Astrocyte (in vitro differentiated cells and primary cell): ENCODE data around the gene XPC. TPM values are rescaled to one million over a fixed set of nuclear protein-coding genes. Genes with fewer than 3 reads are reported as not detected.

ENCODE experiments used
- DNase-seq: peaks from one replicate; pipeline ENCODE4 v3.0.0-alpha.2; 2010; ENCODE audit warnings: low read depth
- FAIRE-seq: peaks from 2 replicates; lab custom pipeline; 2011; peaks lifted over from hg19 to GRCh38; lab: Jason Lieb, UNC
- H2AFZ ChIP-seq: 2 replicates; pipeline ENCODE4 v1.6.0; 2012; ENCODE audit warnings: low read depth, low read length, inconsistent platforms
- H3K27ac ChIP-seq: 2 replicates; pipeline ENCODE4 v1.5.1; 2011; ENCODE audit warnings: low read depth, low read length, inconsistent platforms
- H3K27me3 ChIP-seq: 2 replicates; pipeline ENCODE4 v1.6.0; 2011; ENCODE audit warnings: low read length, inconsistent platforms; ENCODE audit not compliant: insufficient read depth
- H3K36me3 ChIP-seq: 2 replicates; pipeline ENCODE4 v1.5.1; 2011; ENCODE audit warnings: low read length, inconsistent platforms; ENCODE audit not compliant: insufficient read depth
- H3K4me1 ChIP-seq: 2 replicates; pipeline ENCODE4 v1.5.1; 2011; ENCODE audit warnings: low read length, inconsistent platforms; ENCODE audit not compliant: insufficient read depth
- H3K4me2 ChIP-seq: 2 replicates; pipeline ENCODE4 v1.6.0; 2012; ENCODE audit warnings: low read length, inconsistent platforms
- H3K4me3 ChIP-seq: 2 replicates; pipeline ENCODE4 v1.5.1; 2011; ENCODE audit warnings: low read depth, mild to moderate bottlenecking, low read length, inconsistent platforms; ENCODE audit not compliant: insufficient read depth
- H3K79me2 ChIP-seq: 2 replicates; pipeline ENCODE4 v1.6.0; 2012; ENCODE audit warnings: mild to moderate bottlenecking, low read length, inconsistent platforms; ENCODE audit not compliant: insufficient read depth
- H3K9ac ChIP-seq: 2 replicates; pipeline ENCODE4 v1.6.0; 2012; ENCODE audit warnings: mild to moderate bottlenecking, low read length, inconsistent platforms
- H3K9me3 ChIP-seq: 2 replicates; pipeline ENCODE4 v1.5.1; 2012; ENCODE audit warnings: low read depth, mild to moderate bottlenecking, low read length, inconsistent platforms; ENCODE audit not compliant: insufficient read depth
- H4K20me1 ChIP-seq: 2 replicates; pipeline ENCODE4 v1.6.0; 2012; ENCODE audit warnings: low read length, inconsistent platforms; ENCODE audit not compliant: insufficient read depth
- H3K27ac Mint-ChIP-seq: one replicate; pipeline ENCODE4 v1.8.0; 2021; ENCODE audit warnings: mild to moderate bottlenecking, mixed read lengths; ENCODE audit not compliant: unreplicated experiment
- H3K27me3 Mint-ChIP-seq: one replicate; pipeline ENCODE4 v1.8.0; 2021; ENCODE audit warnings: low read depth, mixed read lengths; ENCODE audit not compliant: unreplicated experiment
- H3K36me3 Mint-ChIP-seq: one replicate; pipeline ENCODE4 v1.8.0; 2021; ENCODE audit warnings: low read depth, mixed read lengths; ENCODE audit not compliant: unreplicated experiment
- H3K4me1 Mint-ChIP-seq: one replicate; pipeline ENCODE4 v1.8.0; 2021; ENCODE audit warnings: low read depth, mixed read lengths; ENCODE audit not compliant: unreplicated experiment
- H3K4me3 Mint-ChIP-seq: one replicate; pipeline ENCODE4 v1.8.0; 2021; ENCODE audit warnings: mild to moderate bottlenecking, moderate library complexity, mixed read lengths; ENCODE audit not compliant: unreplicated experiment
- H3K9me3 Mint-ChIP-seq: one replicate; pipeline ENCODE4 v1.8.0; 2021; ENCODE audit warnings: mild to moderate bottlenecking, mixed read lengths; ENCODE audit not compliant: unreplicated experiment
- EZH2 ChIP-seq: IDR thresholded peaks from 2 replicates; pipeline ENCODE4 v1.6.1; 2012; ENCODE audit warnings: mild to moderate bottlenecking, low read length, inconsistent platforms; ENCODE audit not compliant: insufficient read depth
- total RNA-seq: library from RNA; stranded (reverse); gene quantifications from 2 replicates; pipeline ENCODE4 v1.2.1, GENCODE V29; 2021
- TF ChIP-seq, protein P1 (sequence below): IDR thresholded peaks from 2 replicates; pipeline ENCODE4 v1.5.1; 2011; ENCODE audit warnings: low read depth, mild to moderate bottlenecking, inconsistent platforms, low read length, moderate library complexity; ENCODE audit not compliant: insufficient read depth

The XPC gene
- total RNA-seq, 1 donor from 2014 or later = 33.6 TPM

DNA sequence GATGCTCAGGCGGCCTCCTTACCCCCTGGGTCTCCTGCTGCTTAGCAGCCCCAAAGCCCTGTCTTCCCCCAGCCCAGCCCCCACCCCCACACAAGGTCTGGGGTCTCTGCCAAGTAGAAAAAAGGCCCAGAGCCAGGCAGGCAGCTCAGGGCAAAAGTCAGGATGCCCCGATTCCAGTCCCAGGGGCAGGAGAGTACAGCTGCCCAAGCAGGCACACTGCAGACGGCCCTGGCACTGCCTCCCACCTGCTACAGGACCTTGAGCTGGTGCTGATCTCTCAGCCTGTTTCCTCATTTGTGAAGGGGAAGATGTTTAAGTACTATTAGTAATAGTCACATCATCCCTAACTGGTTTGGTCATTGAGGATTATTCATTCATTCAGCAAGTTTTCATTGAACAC, 41.0 kb downstream of the XPC start:
- peaks cover 41% of the 10 kb centered on the region for H3K36me3 ChIP-seq
- H3K27ac ChIP-seq = no peak overlapping the region

DNA sequence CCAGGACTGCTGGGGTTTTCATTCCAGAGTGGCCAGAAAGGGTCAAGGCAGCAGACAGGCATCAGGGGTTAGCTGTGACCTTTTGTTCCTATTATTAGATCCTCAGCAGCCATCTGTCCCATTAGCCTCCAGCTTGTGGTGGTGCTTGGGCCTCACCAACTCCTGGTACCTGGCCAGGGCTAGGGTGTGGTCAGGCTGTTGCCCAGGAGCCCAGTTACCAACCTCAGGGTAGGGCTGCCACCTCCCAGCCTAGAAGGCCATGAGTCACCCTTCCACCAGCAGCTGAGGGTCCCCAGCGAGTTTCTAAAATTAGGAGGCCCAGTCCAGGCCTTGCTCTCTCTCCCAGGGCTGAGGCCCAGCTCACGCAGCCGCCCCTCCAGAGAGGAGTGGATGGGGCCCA, 41.4 kb downstream of the XPC start:
- Histone ChIP-seq H3K9me3 (no peaks in the 10 kb centered on the region), H3K27me3 (no peaks in the 10 kb centered on the region), H4K20me1 (peaks cover 10% of the 10 kb centered on the region), H3K9ac (no peak overlapping the region), H3K4me3 (no peak overlapping the region), H3K4me1 (no peaks in the 10 kb centered on the region), H3K36me3 (peaks cover 36% of the 10 kb centered on the region), H3K4me2 (no peak overlapping the region), H3K79me2 (no peaks in the 10 kb centered on the region), H2AFZ (no peak overlapping the region), H3K27ac (no peak overlapping the region)
- peaks cover 37% of the 10 kb centered on the region for H3K36me3 Mint-ChIP-seq
- FAIRE-seq = no peak
- DNase-seq = no peak
- TF ChIP-seq EZH2 = no peak
- TF ChIP-seq, protein P1, sequence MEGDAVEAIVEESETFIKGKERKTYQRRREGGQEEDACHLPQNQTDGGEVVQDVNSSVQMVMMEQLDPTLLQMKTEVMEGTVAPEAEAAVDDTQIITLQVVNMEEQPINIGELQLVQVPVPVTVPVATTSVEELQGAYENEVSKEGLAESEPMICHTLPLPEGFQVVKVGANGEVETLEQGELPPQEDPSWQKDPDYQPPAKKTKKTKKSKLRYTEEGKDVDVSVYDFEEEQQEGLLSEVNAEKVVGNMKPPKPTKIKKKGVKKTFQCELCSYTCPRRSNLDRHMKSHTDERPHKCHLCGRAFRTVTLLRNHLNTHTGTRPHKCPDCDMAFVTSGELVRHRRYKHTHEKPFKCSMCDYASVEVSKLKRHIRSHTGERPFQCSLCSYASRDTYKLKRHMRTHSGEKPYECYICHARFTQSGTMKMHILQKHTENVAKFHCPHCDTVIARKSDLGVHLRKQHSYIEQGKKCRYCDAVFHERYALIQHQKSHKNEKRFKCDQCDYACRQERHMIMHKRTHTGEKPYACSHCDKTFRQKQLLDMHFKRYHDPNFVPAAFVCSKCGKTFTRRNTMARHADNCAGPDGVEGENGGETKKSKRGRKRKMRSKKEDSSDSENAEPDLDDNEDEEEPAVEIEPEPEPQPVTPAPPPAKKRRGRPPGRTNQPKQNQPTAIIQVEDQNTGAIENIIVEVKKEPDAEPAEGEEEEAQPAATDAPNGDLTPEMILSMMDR = no peak
- H3K4me1 Mint-ChIP-seq = peaks cover 6% of the 10 kb centered on the region
- no peaks in the 10 kb centered on the region for H3K27me3 Mint-ChIP-seq
- H3K27ac Mint-ChIP-seq = no peak overlapping the region
- H3K4me3 Mint-ChIP-seq = no peak overlapping the region
- H3K9me3 Mint-ChIP-seq = no peaks in the 10 kb centered on the region

More for the DNA sequence above, 41.0 kb downstream of the XPC start:
- FAIRE-seq (no peak), DNase-seq (no peak)
- H3K4me3 ChIP-seq = no peak overlapping the region
- H3K4me3 Mint-ChIP-seq = no peak overlapping the region
- no peak overlapping the region for H3K9ac ChIP-seq
- no peak overlapping the region for H2AFZ ChIP-seq
- no peak for TF ChIP-seq EZH2
- TF ChIP-seq, protein P1 = no peak
- H3K27ac Mint-ChIP-seq = no peak overlapping the region
- no peaks in the 10 kb centered on the region for H3K27me3 Mint-ChIP-seq
- H3K9me3 ChIP-seq = no peaks in the 10 kb centered on the region
- H3K79me2 ChIP-seq = no peaks in the 10 kb centered on the region
- no peaks in the 10 kb centered on the region for H3K27me3 ChIP-seq
- no peaks in the 10 kb centered on the region for H3K4me1 ChIP-seq
- no peaks in the 10 kb centered on the region for H3K9me3 Mint-ChIP-seq
- H3K4me1 Mint-ChIP-seq = peaks cover 10% of the 10 kb centered on the region
- H3K4me2 ChIP-seq = no peak overlapping the region
- peaks cover 36% of the 10 kb centered on the region for H3K36me3 Mint-ChIP-seq
- H4K20me1 ChIP-seq = peaks cover 10% of the 10 kb centered on the region

GRCh38 chr3:14135581-14135980, 42.8 kb downstream of the XPC start:
- Mint-ChIP-seq H3K4me1 (peaks cover 2% of the 10 kb centered on the region), H3K27me3 (no peaks in the 10 kb centered on the region), H3K36me3 (peaks cover 47% of the 10 kb centered on the region), H3K4me3 (no peak overlapping the region), H3K27ac (peak overlapping the region; percentile 31), H3K9me3 (no peaks in the 10 kb centered on the region)
- peaks cover 47% of the 10 kb centered on the region for H3K36me3 ChIP-seq
- no peak overlapping the region for H3K27ac ChIP-seq
- no peak overlapping the region for H3K9ac ChIP-seq
- H3K79me2 ChIP-seq = peaks cover 3% of the 10 kb centered on the region
- TF ChIP-seq, protein P1 = no peak
- TF ChIP-seq EZH2 = no peak
- H4K20me1 ChIP-seq = peaks cover 21% of the 10 kb centered on the region
- H3K4me2 ChIP-seq = no peak overlapping the region
- H3K27me3 ChIP-seq = no peaks in the 10 kb centered on the region
- DNase-seq (no peak), FAIRE-seq (no peak)
- H3K4me1 ChIP-seq = no peaks in the 10 kb centered on the region
- H2AFZ ChIP-seq = no peak overlapping the region
- no peak overlapping the region for H3K4me3 ChIP-seq
- no peaks in the 10 kb centered on the region for H3K9me3 ChIP-seq
